Breast epithelium (tissue), 3 donors: ENCODE results near the gene GAS1.

Source experiments
- POLR2A ChIP-seq: fragments of 450-650 bp; IDR thresholded peaks from one replicate; pipeline ENCODE4 v1.6.1; 2016; ENCODE audit warnings: antibody characterized with exemption, mild to moderate bottlenecking, moderate library complexity
- TF ChIP-seq, protein P1 (sequence below), 3 donors: fragments of 450-650 bp; IDR thresholded peaks; one replicate each; pipeline ENCODE4 v1.5.1; 2016 to 2017; ENCODE audit warnings: antibody characterized with exemption in 3 of 3, mild to moderate bottlenecking in 3 of 3, moderate library complexity in 3 of 3

DNA sequence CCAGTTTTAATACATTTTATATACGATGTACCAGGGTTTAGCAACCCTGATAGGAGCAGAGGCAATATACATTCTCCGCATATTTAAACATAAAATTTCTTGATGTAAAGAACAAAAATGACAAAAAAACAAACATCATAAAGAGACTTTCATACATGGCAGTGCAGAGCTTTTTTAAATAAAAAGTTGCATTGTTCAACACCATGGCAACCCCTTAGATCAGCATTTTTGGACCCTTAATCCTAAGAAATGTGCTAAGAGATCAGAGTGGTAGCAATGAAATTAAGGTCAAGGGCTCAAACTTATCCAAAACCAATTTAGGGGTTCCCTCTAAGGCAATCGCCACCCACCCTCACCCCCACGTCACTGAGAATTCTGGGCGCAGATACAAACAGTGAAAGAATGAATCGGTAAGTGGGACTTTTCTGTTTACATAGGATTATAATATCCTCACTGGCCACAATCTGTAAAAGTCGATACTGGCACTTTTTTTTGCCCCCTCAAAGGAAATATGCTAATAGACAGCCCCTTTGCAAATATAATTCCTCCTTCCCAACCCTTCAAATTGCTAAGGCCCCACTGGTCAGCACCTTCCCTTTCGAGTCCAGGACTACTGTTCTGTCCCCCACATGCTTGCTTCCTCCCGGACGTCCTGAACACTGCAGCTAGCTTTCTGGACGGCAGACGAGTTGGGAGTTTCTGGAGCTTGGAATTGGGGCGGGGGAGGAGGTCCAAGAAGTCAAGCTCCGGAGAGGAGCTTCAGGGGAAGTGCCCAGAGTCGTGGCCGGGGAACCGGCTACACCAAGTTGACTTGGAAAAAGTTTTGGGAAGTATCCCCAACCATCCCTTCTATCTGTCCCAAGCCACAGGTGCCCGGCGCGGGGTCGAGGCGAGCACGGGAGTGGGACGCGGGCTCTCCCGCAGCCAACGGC, 2.2 kb downstream of the GAS1 start:
- TF ChIP-seq, protein P1, sequence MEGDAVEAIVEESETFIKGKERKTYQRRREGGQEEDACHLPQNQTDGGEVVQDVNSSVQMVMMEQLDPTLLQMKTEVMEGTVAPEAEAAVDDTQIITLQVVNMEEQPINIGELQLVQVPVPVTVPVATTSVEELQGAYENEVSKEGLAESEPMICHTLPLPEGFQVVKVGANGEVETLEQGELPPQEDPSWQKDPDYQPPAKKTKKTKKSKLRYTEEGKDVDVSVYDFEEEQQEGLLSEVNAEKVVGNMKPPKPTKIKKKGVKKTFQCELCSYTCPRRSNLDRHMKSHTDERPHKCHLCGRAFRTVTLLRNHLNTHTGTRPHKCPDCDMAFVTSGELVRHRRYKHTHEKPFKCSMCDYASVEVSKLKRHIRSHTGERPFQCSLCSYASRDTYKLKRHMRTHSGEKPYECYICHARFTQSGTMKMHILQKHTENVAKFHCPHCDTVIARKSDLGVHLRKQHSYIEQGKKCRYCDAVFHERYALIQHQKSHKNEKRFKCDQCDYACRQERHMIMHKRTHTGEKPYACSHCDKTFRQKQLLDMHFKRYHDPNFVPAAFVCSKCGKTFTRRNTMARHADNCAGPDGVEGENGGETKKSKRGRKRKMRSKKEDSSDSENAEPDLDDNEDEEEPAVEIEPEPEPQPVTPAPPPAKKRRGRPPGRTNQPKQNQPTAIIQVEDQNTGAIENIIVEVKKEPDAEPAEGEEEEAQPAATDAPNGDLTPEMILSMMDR (IDR thresholded peaks at IDR 0.05), result no peak
- TF ChIP-seq POLR2A, result no peak
